Lung (tissue), 12 donors: Measurements from ENCODE around the gene DENND6B. TPM values are rescaled to one million over a fixed set of nuclear protein-coding genes. Genes with fewer than 3 reads are reported as not detected.

Source experiments
- ATAC-seq: fragments of 200-7000 bp; cut with Tn5 transposase; one replicate; pipeline ENCODE4 v1.9.1; 2020; ENCODE audit warnings: moderate number of reproducible peaks; ENCODE audit not compliant: insufficient read depth, low FRiP score
- DNase-seq, 3 donors: peaks; one replicate each; pipeline ENCODE4 v3.0.0-alpha.2; 2013 to 2017
- H3K27ac ChIP-seq, 2 donors: one replicate each; pipeline ENCODE4 v1.5.1; 2013; ENCODE audit warnings: mild to moderate bottlenecking in 2 of 2, moderate library complexity in 2 of 2, control low read depth in 1 of 2, inconsistent platforms in 1 of 2, low read depth in 1 of 2, low read length in 1 of 2
- H3K27me3 ChIP-seq, 3 donors: one replicate each; pipeline ENCODE4 v1.5.1; 2013; ENCODE audit warnings: low read length in 2 of 3; ENCODE audit not compliant: control insufficient read depth in 3 of 3, insufficient read depth in 3 of 3
- H3K36me3 ChIP-seq, 4 donors: one replicate each; pipeline ENCODE4 v1.5.1; 2013; ENCODE audit warnings: low read length in 4 of 4, mild to moderate bottlenecking in 1 of 4, moderate library complexity in 1 of 4; ENCODE audit not compliant: control insufficient read depth in 4 of 4, insufficient read depth in 4 of 4
- H3K4me1 ChIP-seq, 5 donors: one replicate each; pipeline ENCODE4 v1.5.1; 2013; ENCODE audit warnings: low read length in 5 of 5, mild to moderate bottlenecking in 2 of 5, moderate library complexity in 1 of 5; ENCODE audit not compliant: control insufficient read depth in 5 of 5, insufficient read depth in 5 of 5
- H3K4me3 ChIP-seq: one replicate; pipeline ENCODE4 v1.5.1; 2013; ENCODE audit warnings: mild to moderate bottlenecking, control low read depth, moderate library complexity
- H3K9ac ChIP-seq, 2 donors: one replicate each; pipeline ENCODE4 v1.5.1; 2013; ENCODE audit warnings: low read length in 2 of 2, control low read depth in 1 of 2; ENCODE audit not compliant: insufficient read depth in 1 of 2
- H3K9me3 ChIP-seq, 4 donors: one replicate each; pipeline ENCODE4 v1.5.1; 2013; ENCODE audit warnings: low read length in 3 of 4, mild to moderate bottlenecking in 1 of 4, moderate library complexity in 1 of 4; ENCODE audit not compliant: control insufficient read depth in 4 of 4, insufficient read depth in 3 of 4
- WGBS, 2 donors: extraction: QIAGEN DNeasy Blood & Tissue Kit; methylation state at CpG; one replicate each; pipeline ENCODE4 v1.1.7; 2013; 5-methylcytosine and 5-hydroxymethylcytosine counted together
- polyA plus RNA-seq, 2 donors: library from polyadenylated mRNA; stranded (reverse); fragments of 200-250 nt; gene quantifications; one replicate each; pipeline ENCODE4 v1.2.1, GENCODE V29; 2013
- total RNA-seq, 2 donors: library from RNA; depleted of rRNA in 1 of 2; stranded (reverse); fragments of >200 nt in 1 of 2; gene quantifications; one replicate each; pipeline ENCODE4 v1.2.1, GENCODE V29; 2014 to 2021
- TF ChIP-seq, protein P1 (sequence below): IDR thresholded peaks from 2 replicates; pipeline ENCODE4 v1.5.1; 2012; ENCODE audit warnings: mild to moderate bottlenecking; ENCODE audit errors: control extremely low read depth, extremely low read depth
- donor health status: control.
- donor health status: control.
- donor health status: Bipolar disorder and iron deficiency.
- donor health status: healthy.
- donor health status: DM: yes; HTN: yes; CAD: no.

Gene DENND6B
- total and polyA plus RNA-seq, 4 donors = 8.0 to 26.0 (median 12.6) TPM

DNA sequence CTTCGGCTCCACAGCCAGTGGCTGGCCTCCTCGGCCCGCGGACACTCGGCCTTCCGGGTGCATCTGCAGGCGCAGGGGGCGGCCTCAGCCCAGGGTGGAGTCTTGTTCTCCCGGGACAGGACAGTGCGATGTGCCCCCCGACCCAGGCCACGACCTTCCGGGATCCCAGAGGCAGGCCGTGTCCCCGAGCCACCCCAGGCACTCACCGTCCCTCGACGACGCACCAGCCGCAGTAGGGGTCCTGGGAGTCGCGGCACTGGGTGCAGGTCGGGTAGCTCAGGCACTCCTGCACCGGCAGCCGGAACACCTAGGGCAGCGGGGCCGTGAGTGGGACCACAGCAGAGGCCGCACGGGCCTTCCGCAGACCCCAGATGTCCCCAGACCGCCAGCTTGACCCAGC, 39.1 kb downstream of the DENND6B start:
- H3K27me3 ChIP-seq = no peaks in the 10 kb centered on the region
- DNase-seq = no peak
- H3K36me3 ChIP-seq = peaks cover 0 to 78% (median 22%) of the 10 kb centered on the region in 4 donors
- H3K4me1 ChIP-seq = peaks cover 0 to 7% (median 5%) of the 10 kb centered on the region in 5 donors
- H3K27ac ChIP-seq = no peak overlapping the region
- no peak for ATAC-seq
- no peaks in the 10 kb centered on the region for H3K9me3 ChIP-seq
- TF ChIP-seq, protein P1, sequence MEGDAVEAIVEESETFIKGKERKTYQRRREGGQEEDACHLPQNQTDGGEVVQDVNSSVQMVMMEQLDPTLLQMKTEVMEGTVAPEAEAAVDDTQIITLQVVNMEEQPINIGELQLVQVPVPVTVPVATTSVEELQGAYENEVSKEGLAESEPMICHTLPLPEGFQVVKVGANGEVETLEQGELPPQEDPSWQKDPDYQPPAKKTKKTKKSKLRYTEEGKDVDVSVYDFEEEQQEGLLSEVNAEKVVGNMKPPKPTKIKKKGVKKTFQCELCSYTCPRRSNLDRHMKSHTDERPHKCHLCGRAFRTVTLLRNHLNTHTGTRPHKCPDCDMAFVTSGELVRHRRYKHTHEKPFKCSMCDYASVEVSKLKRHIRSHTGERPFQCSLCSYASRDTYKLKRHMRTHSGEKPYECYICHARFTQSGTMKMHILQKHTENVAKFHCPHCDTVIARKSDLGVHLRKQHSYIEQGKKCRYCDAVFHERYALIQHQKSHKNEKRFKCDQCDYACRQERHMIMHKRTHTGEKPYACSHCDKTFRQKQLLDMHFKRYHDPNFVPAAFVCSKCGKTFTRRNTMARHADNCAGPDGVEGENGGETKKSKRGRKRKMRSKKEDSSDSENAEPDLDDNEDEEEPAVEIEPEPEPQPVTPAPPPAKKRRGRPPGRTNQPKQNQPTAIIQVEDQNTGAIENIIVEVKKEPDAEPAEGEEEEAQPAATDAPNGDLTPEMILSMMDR = no peak
- no peak overlapping the region for H3K9ac ChIP-seq
- H3K4me3 ChIP-seq = no peak overlapping the region
- WGBS, 2 donors = 94 to 95% methylated on average over 26 to 31 of the region's 31 CpGs

DNA sequence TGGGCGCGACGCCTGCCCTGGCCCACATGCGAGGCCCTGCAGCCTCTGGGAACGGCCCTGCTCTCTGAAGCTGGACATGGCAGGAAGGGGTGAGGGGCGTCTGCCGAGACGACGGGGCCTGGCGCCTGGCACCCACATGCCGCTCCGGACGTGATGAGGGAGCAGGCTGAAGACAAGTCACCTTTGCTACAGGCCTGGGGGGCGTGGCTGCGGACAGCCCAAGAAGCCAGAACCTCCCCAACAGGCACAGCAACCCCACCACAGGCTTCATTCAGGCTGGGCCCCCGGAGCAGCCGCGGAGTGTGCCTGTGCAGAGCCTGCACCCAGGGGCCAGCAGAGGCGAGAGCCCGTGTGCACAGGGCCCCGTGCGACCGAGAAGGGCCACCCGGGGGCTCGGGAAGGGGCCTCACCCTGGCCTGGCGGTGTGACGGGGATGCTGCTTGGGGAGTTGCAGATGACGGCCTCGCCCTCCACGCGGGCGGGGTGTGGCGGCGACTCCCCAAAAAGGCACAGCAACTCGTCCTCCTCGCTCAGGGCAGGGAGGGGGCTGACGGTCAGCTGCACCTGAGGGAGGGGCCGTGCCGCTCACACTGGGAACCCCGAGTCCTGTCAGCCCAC, 40.0 kb downstream of the DENND6B start:
- H3K27ac ChIP-seq = no peak overlapping the region

DNA sequence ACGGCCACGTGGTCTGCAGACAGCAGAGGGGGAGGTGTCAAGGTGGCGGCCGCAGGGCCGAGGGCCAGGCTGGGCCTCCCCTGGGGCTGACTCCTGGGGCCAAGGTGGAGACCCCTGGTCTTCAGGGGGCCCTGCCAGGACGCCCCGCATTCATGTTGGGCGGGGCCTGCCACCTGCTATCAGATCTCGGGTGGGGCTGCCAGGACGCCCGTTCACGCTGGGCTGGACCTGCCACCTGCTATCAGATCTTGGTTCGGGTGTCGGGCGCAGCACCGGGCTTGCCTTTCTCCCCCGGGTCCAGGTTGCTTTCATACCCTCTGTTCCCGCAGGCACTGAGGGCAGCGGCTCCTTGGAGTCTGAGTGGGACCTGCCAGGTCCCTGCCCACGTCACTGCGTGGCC, 40.5 kb downstream of the DENND6B start:
- Histone ChIP-seq H3K27ac (no peak overlapping the region), H3K27me3 (no peaks in the 10 kb centered on the region), H3K4me3 (no peak overlapping the region), H3K36me3 (peaks cover 2 to 88% (median 29%) of the 10 kb centered on the region in 4 donors), H3K9me3 (no peaks in the 10 kb centered on the region), H3K4me1 (peaks cover 0 to 7% (median 4%) of the 10 kb centered on the region in 5 donors), H3K9ac (no peak overlapping the region)
- DNase-seq (no peak), ATAC-seq (no peak)
- WGBS, 2 donors = 90 to 94% methylated on average over 21 of the region's 21 CpGs
- TF ChIP-seq, protein P1 = no peak

More for the DNA sequence above, 40.0 kb downstream of the DENND6B start:
- no peak for ATAC-seq
- Histone ChIP-seq H3K4me3 (no peak overlapping the region), H3K9ac (no peak overlapping the region), H3K9me3 (no peaks in the 10 kb centered on the region), H3K4me1 (peaks cover 0 to 7% (median 3%) of the 10 kb centered on the region in 5 donors), H3K36me3 (peaks cover 0 to 87% (median 25%) of the 10 kb centered on the region in 4 donors), H3K27me3 (no peaks in the 10 kb centered on the region)
- TF ChIP-seq, protein P1 = no peak
- WGBS, 2 donors = 93 to 95% methylated on average over 40 of the region's 40 CpGs
- DNase-seq = no peak
